Measurements from ENCODE around the gene NEK1. TPM values are rescaled to one million over a fixed set of nuclear protein-coding genes. Genes with fewer than 3 reads are reported as not detected.
A peak's percentile ranks its signal among the peaks of the same experiment; 100 is the strongest.

NEK1 gene
- total and polyA plus RNA-seq, 8 donors, result 1.2 to 28.6 (median 5.5) TPM

- peak overlapping the region; percentile 47 to 97 (median 96) for H3K27ac ChIP-seq
- no peaks in the 10 kb centered on the region for H3K9me3 ChIP-seq
- peaks cover 6 to 58% (median 30%) of the 10 kb centered on the region in 4 donors for H3K4me1 ChIP-seq
- TF ChIP-seq POLR2A (IDR thresholded peaks at IDR 0.05) (no peak), CTCF (IDR thresholded peaks at IDR 0.05) (no peak), EP300 (IDR thresholded peaks at IDR 0.05) (no peak), POLR2AphosphoS5 (IDR thresholded peaks at IDR 0.05) (no peak)
- peak in 1 of 2 donors; percentile 16 for DNase-seq
- no peaks in the 10 kb centered on the region for H3K36me3 ChIP-seq
- 7 to 15% (median 9%) methylated on average over 4 of the region's 4 CpGs for whole genome bisulfite sequencing, 5 donors
- intact Hi-C loops (cut with DNase I; ENCODE audit: low total_unique reads), result no loop called here
- H3K27me3 ChIP-seq, result no peaks in the 10 kb centered on the region
- peak overlapping the region; percentile 58 to 73 (median 64) for H3K4me3 ChIP-seq
Observed at GRCh38 chr4:169622566-169622965, 10.2 kb upstream of the NEK1 start.

GRCh38 chr4:169621731-169622492, 9.5 kb upstream of the NEK1 start:
- intact Hi-C loops (cut with DNase I; ENCODE audit: low total_unique reads), result no loop called here
- peak overlapping the region; percentile 58 to 73 (median 64) for H3K4me3 ChIP-seq

GRCh38 chr4:169620880-169621248, 8.5 kb upstream of the NEK1 start:
- Histone ChIP-seq H3K4me3 (peak overlapping the region; percentile 58 to 73 (median 64)), H3K27ac (peak overlapping the region; percentile 95 to 97 (median 96)), H3K4me1 (peaks cover 0 to 44% (median 22%) of the 10 kb centered on the region in 4 donors), H3K9me3 (no peaks in the 10 kb centered on the region), H3K27me3 (no peaks in the 10 kb centered on the region), H3K36me3 (no peaks in the 10 kb centered on the region)
- TF ChIP-seq EP300 (IDR thresholded peaks at IDR 0.05) (no peak), CTCF (IDR thresholded peaks at IDR 0.05) (no peak), POLR2AphosphoS5 (IDR thresholded peaks at IDR 0.05) (no peak), POLR2A (IDR thresholded peaks at IDR 0.05) (no peak)
- peak in 1 of 2 donors; percentile 68 for DNase-seq
- WGBS, 5 donors, result 0 to 2% (median 1%) methylated on average over 14 of the region's 14 CpGs
- intact Hi-C loops (cut with DNase I; ENCODE audit: low total_unique reads), result no loop called here

More at GRCh38 chr4:169621731-169622492, 9.5 kb upstream of the NEK1 start:
- TF ChIP-seq EP300 (IDR thresholded peaks at IDR 0.05), result no peak
- no peak for TF ChIP-seq POLR2A (IDR thresholded peaks at IDR 0.05)
- peak in 1 of 3 donors; percentile 54 for TF ChIP-seq POLR2AphosphoS5 (IDR thresholded peaks at IDR 0.05)
- TF ChIP-seq CTCF (IDR thresholded peaks at IDR 0.05), result no peak
- no peaks in the 10 kb centered on the region for H3K36me3 ChIP-seq
- H3K27ac ChIP-seq, result peak overlapping the region; percentile 74 to 97 (median 96)
- no peaks in the 10 kb centered on the region for H3K9me3 ChIP-seq
- peak in 1 of 2 donors; percentile 76 for DNase-seq
- peaks cover 0 to 52% (median 27%) of the 10 kb centered on the region in 4 donors for H3K4me1 ChIP-seq
- no peaks in the 10 kb centered on the region for H3K27me3 ChIP-seq
- 1 to 4% (median 3%) methylated on average over 6 of the region's 6 CpGs for WGBS, 5 donors

- WGBS, 5 donors, result 0 to 1% (median 0%) methylated on average over 37 to 67 of the region's 67 CpGs
- Histone ChIP-seq H3K4me1 (peaks cover 0 to 44% (median 19%) of the 10 kb centered on the region in 4 donors), H3K27ac (peak within 1 kb of the TSS; percentile 95 to 97 (median 96)), H3K4me3 (peak within 1 kb of the TSS; percentile 58 to 73 (median 64)), H3K27me3 (no peaks in the 10 kb centered on the region), H3K9me3 (no peaks in the 10 kb centered on the region), H3K36me3 (no peaks in the 10 kb centered on the region)
- TF ChIP-seq CTCF (IDR thresholded peaks at IDR 0.05), result peak in 2 of 7 experiments; percentile 30 to 42
- TF ChIP-seq EP300 (IDR thresholded peaks at IDR 0.05), result no peak
- TF ChIP-seq POLR2A (IDR thresholded peaks at IDR 0.05), result peak in 2 of 4 donors; percentile 74 to 96
- peak; percentile 94 to 98 (median 95) for TF ChIP-seq POLR2AphosphoS5 (IDR thresholded peaks at IDR 0.05)
- intact Hi-C loops (cut with DNase I; ENCODE audit: low total_unique reads), result no loop called here
- DNase-seq, result peak; percentile 98 to 100
Observed at GRCh38 chr4:169619958-169620879, 7.8 kb upstream of the NEK1 start, which contains the start of gene CLCN3. Gene CLCN3 (plus strand): TSS chr4:169620578. CDS start chr4:169635929, 15,351 bp downstream.

Data from stomach (tissue), 9 donors.